Measurements from ENCODE around the gene NRBF2.

NRBF2 gene

GRCh38 chr10:63165249-63165648 lies 32.1 kb downstream of the NRBF2 start:
- DNase-seq: no peak

GRCh38 chr10:63166742-63167258 lies 33.7 kb downstream of the NRBF2 start:
- DNase-seq: no peak

DNA sequence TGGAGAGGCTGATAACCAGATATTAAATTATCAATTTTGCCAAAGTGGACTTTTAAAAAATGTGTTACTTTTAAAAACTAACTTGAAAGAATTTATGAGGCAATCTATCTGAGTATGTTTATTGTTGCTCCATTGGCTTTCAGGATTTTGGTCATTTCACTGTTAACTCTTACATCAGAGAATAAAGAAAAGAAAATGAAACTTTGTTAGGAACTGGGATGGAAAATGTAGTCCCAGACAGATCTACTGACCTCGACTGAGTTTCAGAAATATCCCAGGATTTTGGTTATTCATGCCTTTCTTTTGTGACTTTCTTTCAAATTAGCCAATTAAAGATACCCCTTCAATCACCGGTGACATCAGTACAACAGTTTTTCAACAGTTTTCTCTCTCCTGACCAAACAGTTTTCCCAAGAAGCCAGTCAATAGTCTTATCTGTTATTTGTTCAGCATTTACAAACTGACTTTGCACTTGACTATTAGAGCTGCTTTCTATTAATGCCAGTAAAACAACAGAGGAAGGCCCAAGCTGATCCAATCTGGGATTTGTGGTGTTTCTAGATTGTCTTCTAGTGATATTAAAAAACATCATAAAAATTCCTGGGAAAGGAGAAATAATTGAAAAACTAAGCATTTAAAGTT lies 35.8 kb downstream of the NRBF2 start:
- DNase-seq: no peak

DNA sequence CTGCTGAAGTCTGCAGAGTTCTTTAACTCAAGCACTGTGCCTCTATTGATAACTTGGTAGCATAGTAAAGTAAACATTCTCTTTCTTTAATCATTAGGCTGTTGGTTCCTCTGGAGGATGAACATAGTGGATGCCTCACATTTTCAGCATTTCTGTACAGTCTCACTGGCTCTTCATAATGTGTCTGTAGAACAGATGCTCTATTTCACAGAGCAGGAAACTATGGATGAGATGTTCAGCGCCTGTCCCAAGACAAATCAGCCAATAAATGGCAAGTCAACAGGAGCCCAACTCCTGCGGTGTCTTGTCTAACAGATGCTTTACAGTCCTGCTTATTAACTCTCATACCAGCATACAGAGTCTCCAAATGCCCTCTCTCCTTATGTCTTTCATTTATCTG lies 36.5 kb downstream of the NRBF2 start:
- no peak for DNase-seq

DNA sequence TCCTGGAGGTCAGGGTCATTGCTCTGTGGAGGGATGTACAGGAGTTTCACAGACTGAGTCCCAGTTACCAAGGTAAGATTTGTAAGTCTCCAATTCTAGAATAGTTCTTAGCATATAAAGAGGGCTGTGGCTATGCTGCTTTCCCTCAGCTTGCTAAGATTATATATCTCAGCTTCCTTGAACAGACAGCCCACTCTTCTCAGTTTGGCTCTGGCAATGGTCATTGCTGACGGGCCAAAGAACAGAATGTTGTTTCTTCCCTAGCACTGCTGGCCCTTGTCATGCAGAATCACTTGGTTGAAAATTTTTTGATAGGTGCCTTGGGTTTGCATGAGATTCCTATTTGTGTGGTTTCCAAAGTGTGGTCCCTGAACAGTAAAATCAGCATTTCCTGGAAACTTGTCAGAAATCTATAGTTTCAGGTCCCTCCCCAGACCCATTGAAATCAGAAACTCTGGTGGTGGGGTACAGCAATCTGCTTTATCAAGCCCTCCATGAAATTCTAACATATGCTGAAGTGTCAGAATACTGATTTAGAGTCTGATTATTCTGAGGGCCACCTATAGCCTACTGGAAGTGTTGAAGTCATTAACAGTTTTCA lies 38.2 kb downstream of the NRBF2 start:
- DNase-seq: no peak

GRCh38 chr10:63171926-63172325 lies 38.8 kb downstream of the NRBF2 start:
- DNase-seq: no peak

- no peak for DNase-seq
Measured at GRCh38 chr10:63173468-63174232, 40.5 kb downstream of the NRBF2 start.

DNA sequence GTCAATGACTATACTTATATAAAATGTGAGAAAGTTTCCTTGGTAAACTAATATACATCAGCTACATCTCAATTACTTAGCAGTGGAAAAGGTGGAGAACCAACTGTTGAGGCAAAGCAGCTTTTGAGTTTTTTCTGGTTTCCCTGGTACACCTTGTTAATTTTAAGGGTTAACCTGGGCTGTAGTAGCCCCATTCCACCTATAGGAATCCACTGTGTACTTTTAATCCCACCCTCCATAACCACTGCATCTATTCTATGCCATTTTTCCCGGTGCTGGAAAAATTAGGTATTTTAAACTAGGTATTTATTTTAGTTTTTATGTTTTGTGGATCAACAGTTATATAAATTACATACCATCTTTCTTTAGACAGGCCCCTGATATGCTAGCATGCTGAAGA lies 42.4 kb downstream of the NRBF2 start:
- no peak for DNase-seq

GRCh38 chr10:63192826-63193225 lies 59.7 kb downstream of the NRBF2 start:
- DNase-seq: no peak

DNA sequence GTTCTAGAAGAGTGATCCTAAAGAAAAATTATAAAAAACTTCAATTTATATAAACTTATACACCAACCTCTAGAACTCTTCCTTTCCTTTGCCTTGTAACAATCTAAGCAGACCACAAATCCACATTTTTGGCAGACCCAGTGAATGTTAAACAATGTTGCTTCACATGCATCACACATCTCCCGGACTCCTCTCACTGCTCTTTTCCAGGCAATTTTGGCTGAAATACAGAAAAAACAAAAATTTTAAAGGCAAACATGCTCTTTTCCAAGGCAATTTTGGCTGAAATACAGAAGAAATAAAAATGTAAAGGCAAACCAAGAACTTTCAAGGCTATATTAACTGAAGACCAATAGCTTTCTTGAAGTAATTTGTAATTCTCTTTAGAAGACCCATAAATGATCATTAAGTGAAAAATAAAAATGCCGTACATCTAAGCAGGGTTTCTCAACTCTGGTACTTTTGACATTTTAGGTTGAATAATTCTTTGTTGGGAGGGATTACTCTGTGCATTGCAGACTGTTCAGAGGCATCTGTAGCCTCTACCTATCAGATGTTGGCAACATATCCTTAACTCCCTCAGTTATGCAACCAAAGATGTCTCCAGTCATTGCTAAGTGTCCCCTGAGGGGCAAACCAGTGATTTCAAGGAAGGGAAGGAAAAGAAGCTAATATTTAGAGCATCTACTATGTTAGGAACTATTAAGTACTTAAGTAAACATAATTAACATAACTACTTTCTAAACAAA lies 64.4 kb downstream of the NRBF2 start:
- no peak for DNase-seq

GRCh38 chr10:63199716-63200115 lies 66.6 kb downstream of the NRBF2 start:
- DNase-seq: no peak

DNA sequence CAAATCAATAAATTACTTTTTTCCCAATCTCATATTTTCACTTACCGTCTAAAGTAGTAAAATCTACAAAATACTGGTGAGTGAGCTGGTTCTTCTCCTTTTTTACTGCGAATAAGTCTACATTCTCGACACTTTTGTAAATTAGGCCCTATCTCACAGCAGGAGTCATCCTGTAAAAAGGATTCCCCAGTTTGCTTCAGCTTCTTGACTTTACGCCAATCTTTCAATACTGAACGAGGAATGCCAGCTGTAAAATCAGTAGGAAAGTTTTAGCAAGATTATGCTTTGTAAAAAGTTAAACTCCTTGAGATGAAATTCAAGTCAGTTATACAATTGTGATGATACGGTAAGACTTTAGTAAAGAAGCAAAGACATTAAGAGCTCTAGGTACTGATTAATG lies 67.3 kb downstream of the NRBF2 start:
- no peak for DNase-seq

DNA sequence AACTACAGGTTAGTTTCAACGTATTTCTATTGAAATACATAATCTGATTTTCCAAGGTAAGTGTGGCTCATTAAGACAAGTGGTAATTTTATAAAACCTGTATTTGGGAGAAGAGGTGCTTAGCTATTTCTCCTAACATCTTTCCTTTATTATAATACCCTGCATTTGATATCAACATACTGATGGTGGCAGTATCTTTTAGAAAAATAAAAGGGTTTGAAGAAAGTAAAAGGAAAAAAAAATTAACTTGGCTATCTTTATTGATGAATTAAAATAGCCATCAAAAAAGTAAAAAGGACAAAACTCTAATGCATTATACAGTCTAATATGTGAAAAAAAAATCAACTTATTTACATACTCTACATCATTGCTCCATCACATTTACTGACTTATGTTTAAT lies 68.0 kb downstream of the NRBF2 start:
- no peak for DNase-seq
